ENCODE results near the gene TAF5L.
A peak's percentile ranks its signal among the peaks of the same experiment; 100 is the strongest.

TAF5L gene

DNA sequence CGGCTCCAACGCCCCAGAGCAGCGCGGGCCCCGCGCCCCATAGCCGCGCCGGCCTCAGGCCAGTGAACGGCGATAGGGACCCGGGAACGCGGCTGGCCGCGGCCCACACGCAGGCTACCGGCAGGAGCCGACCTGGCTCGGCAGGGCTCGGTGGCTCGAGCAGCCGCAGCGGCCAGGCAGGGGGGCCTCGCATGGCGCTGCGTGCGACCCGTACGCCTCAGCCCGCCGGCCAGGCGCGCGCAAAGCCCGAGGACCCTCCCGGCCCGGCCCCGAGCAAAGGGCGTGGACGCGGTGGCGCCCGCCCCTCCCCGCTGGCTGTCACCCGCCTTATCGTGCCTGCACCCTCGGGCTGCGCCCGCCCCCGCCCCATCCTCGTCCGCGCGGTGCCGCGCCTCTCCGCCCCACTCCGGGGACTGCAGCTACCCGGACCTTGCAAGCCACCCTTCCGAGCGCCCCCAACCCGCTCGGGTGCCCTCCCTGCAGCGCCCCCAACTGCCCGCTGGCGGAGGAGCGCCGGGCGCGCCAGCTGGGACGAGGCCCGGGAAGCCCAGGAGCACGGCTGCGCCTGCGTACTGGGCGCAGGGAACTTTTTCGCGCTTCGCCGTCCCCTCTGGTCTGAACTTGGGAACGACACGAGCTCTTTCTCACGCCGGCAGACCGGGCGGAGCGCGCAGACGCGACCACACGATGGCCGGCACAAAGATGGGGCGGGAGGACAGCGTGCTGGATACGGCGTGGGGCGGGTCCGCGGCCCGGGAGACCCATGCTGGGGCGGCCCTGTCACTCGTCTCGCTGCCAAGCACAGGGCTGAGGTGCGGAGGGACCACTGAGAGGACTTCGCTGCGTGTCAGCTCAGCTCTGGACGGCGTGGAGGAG lies 67.2 kb downstream of the TAF5L start, which contains the start of gene ABCB10:
TSS of gene ABCB10 (minus strand) at position 248 of the 876 bp plus-strand sequence. CDS start at position 193, 55 bp downstream.
- no peaks in the 10 kb centered on the region for H3F3A ChIP-seq (ENCODE audit: insufficient read depth, low read length)
- no peaks in the 10 kb centered on the region for H3K9me3 ChIP-seq (ENCODE audit: low read length)
- no peaks in the 10 kb centered on the region for H4K20me1 ChIP-seq (ENCODE audit: insufficient read depth, low read length)
- H3K4me2 ChIP-seq (ENCODE audit: low read length): peak within 1 kb of the TSS; percentile 80
- no peaks in the 10 kb centered on the region for H3K79me2 ChIP-seq (ENCODE audit: insufficient read depth, low read length)
- peak within 1 kb of the TSS; percentile 77 for H3K27ac ChIP-seq (ENCODE audit: low read depth, low read length, poor library complexity, severe bottlenecking)
- H3K4me3 ChIP-seq (ENCODE audit: low read depth, low read length, poor library complexity, severe bottlenecking): peak within 1 kb of the TSS; percentile 78
- TF ChIP-seq EZH2 (IDR thresholded peaks at IDR 0.05; ENCODE audit: borderline replicate concordance, low read length): no peak
- TF ChIP-seq, protein P1, sequence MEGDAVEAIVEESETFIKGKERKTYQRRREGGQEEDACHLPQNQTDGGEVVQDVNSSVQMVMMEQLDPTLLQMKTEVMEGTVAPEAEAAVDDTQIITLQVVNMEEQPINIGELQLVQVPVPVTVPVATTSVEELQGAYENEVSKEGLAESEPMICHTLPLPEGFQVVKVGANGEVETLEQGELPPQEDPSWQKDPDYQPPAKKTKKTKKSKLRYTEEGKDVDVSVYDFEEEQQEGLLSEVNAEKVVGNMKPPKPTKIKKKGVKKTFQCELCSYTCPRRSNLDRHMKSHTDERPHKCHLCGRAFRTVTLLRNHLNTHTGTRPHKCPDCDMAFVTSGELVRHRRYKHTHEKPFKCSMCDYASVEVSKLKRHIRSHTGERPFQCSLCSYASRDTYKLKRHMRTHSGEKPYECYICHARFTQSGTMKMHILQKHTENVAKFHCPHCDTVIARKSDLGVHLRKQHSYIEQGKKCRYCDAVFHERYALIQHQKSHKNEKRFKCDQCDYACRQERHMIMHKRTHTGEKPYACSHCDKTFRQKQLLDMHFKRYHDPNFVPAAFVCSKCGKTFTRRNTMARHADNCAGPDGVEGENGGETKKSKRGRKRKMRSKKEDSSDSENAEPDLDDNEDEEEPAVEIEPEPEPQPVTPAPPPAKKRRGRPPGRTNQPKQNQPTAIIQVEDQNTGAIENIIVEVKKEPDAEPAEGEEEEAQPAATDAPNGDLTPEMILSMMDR (IDR thresholded peaks at IDR 0.05; ENCODE audit: low read length): peak; percentile 81
- H3K27me3 ChIP-seq (ENCODE audit: insufficient read depth, low read length): no peaks in the 10 kb centered on the region
- peak within 1 kb of the TSS; percentile 76 for H3K9ac ChIP-seq (ENCODE audit: low read length)
- H3K36me3 ChIP-seq (ENCODE audit: insufficient read depth, low read length): no peaks in the 10 kb centered on the region
- H2AFZ ChIP-seq (ENCODE audit: low read length): 0 out of 2 replicates have a peak within 1 kb of the TSS, but pooled peaks have one; percentile 72
- no peaks in the 10 kb centered on the region for H3K9me2 ChIP-seq (ENCODE audit: low read depth, low read length)
- peaks cover 33% of the 10 kb centered on the region for H3K4me1 ChIP-seq (ENCODE audit: insufficient read depth, low read length, severe bottlenecking)

GRCh38 chr1:229557913-229558414 lies 68.0 kb downstream of the TAF5L start:
- Histone ChIP-seq H3K27me3 (ENCODE audit: insufficient read depth, low read length) (no peaks in the 10 kb centered on the region), H3K27ac (ENCODE audit: low read depth, low read length, poor library complexity, severe bottlenecking) (peak overlapping the region; percentile 77), H3K4me1 (ENCODE audit: insufficient read depth, low read length, severe bottlenecking) (peaks cover 33% of the 10 kb centered on the region), H4K20me1 (ENCODE audit: insufficient read depth, low read length) (no peaks in the 10 kb centered on the region), H3K9me3 (ENCODE audit: low read length) (no peaks in the 10 kb centered on the region), H3K36me3 (ENCODE audit: insufficient read depth, low read length) (no peaks in the 10 kb centered on the region), H2AFZ (ENCODE audit: low read length) (no peak overlapping the region), H3K9ac (ENCODE audit: low read length) (peak overlapping the region; percentile 76), H3K4me2 (ENCODE audit: low read length) (peak overlapping the region; percentile 80), H3F3A (ENCODE audit: insufficient read depth, low read length) (no peaks in the 10 kb centered on the region), H3K9me2 (ENCODE audit: low read depth, low read length) (no peaks in the 10 kb centered on the region), H3K79me2 (ENCODE audit: insufficient read depth, low read length) (no peaks in the 10 kb centered on the region), H3K4me3 (ENCODE audit: low read depth, low read length, poor library complexity, severe bottlenecking) (peak overlapping the region; percentile 78)
- TF ChIP-seq EZH2 (IDR thresholded peaks at IDR 0.05; ENCODE audit: borderline replicate concordance, low read length): no peak
- TF ChIP-seq, protein P1 (IDR thresholded peaks at IDR 0.05; ENCODE audit: low read length): no peak; the same call in 1 of the 2 replicates

DNA sequence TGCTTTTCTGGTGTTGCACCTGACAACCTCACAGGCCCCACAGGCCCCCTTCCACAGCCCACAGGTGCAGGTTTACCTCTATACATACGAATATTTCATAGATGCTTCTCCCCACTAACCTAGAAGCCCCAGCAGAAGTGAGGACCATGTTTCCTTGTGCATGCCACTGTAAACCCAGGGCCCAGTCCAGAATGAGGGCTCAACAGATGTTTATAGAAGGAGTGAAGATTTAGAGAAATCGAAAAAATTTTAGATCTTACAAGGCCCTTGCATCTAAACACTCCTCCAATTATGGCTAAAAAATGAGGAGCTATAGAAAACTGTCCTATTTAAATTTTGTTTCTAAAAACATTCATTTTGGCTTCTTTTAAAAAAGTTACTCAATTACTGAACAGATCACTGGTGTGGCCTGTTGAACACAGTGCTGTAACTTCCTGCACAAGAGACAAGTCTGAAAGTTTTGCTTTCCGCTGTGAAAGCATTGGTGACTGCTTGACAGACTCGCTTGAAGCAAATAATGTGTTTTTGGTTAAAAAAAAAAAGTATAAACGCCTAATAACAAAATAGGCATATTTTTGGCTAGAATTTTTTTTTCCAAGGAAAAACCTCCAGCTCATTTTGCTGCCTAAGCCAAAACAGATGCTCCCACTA lies 68.6 kb downstream of the TAF5L start:
- Histone ChIP-seq H4K20me1 (ENCODE audit: insufficient read depth, low read length) (no peaks in the 10 kb centered on the region), H3K4me3 (ENCODE audit: low read depth, low read length, poor library complexity, severe bottlenecking) (peak overlapping the region; percentile 78), H3K4me2 (ENCODE audit: low read length) (peak overlapping the region; percentile 80), H3K36me3 (ENCODE audit: insufficient read depth, low read length) (no peaks in the 10 kb centered on the region), H3K9me3 (ENCODE audit: low read length) (no peaks in the 10 kb centered on the region), H3K9me2 (ENCODE audit: low read depth, low read length) (no peaks in the 10 kb centered on the region), H3K27me3 (ENCODE audit: insufficient read depth, low read length) (no peaks in the 10 kb centered on the region), H3K79me2 (ENCODE audit: insufficient read depth, low read length) (no peaks in the 10 kb centered on the region), H3K27ac (ENCODE audit: low read depth, low read length, poor library complexity, severe bottlenecking) (peak overlapping the region; percentile 77), H3K9ac (ENCODE audit: low read length) (peak overlapping the region; percentile 73), H3K4me1 (ENCODE audit: insufficient read depth, low read length, severe bottlenecking) (peaks cover 33% of the 10 kb centered on the region), H3F3A (ENCODE audit: insufficient read depth, low read length) (no peaks in the 10 kb centered on the region), H2AFZ (ENCODE audit: low read length) (no peak overlapping the region)
- no peak for TF ChIP-seq EZH2 (IDR thresholded peaks at IDR 0.05; ENCODE audit: borderline replicate concordance, low read length)
- TF ChIP-seq, protein P1 (IDR thresholded peaks at IDR 0.05; ENCODE audit: low read length): no peak
